Right atrium auricular region (tissue), 2 donors: ENCODE data around the gene SPSB2. TPM values are rescaled to one million over a fixed set of nuclear protein-coding genes. Genes with fewer than 3 reads are reported as not detected.

Experiments used
- DNase-seq: peaks from one replicate; pipeline ENCODE4 v3.0.0-alpha.2; 2019; ENCODE audit warnings: low spot score
- H3K27ac ChIP-seq, 2 donors: fragments of 200-600 bp; sonication (generic); 1 replicate in 1 of 2; 2 replicates in 1 of 2; pipeline ENCODE4 v1.5.1; 2016 to 2019
- H3K27me3 ChIP-seq, 2 donors: fragments of 200-600 bp; sonication (generic); one replicate each; pipeline versions ENCODE4 v1.5.1 to v1.6.0; 2017 to 2019
- H3K36me3 ChIP-seq: fragments of 200-600 bp; sonication (generic); one replicate; pipeline ENCODE4 v1.5.1; 2016
- H3K4me1 ChIP-seq, 2 donors: fragments of 200-600 bp; sonication (generic); one replicate each; pipeline versions ENCODE4 v1.5.1 to v1.6.0; 2017 to 2019
- H3K4me3 ChIP-seq, 2 donors: fragments of 200-600 bp; sonication (generic); 1 replicate in 1 of 2; 2 replicates in 1 of 2; pipeline ENCODE4 v1.5.1; 2017 to 2019; ENCODE audit warnings: mild to moderate bottlenecking in 1 of 2, moderate library complexity in 1 of 2
- H3K9me3 ChIP-seq, 2 donors: fragments of 200-600 bp; sonication (generic); one replicate each; pipeline ENCODE4 v1.5.1; 2019
- CTCF ChIP-seq, 2 donors: fragments of 200-600 bp; sonication (generic); IDR thresholded peaks; one replicate each; pipeline ENCODE4 v1.5.1; 2019; ENCODE audit warnings: antibody characterized with exemption in 2 of 2
- total RNA-seq, 2 donors: library from RNA; depleted of rRNA; stranded (reverse); fragments of >200 nt; gene quantifications; one replicate each; pipeline ENCODE4 v1.1.0, GENCODE V29; 2016

SPSB2 gene
- total RNA-seq, 2 donors from 2014 or later, result 4.1 to 6.4 TPM

- H3K9me3 ChIP-seq, result no peaks in the 10 kb centered on the region
- peak overlapping the region; percentile 84 to 91 for H3K27ac ChIP-seq
- no peaks in the 10 kb centered on the region for H3K27me3 ChIP-seq
- H3K4me3 ChIP-seq, result peak overlapping the region; percentile 75 to 83
- no peak for DNase-seq
- H3K4me1 ChIP-seq, result peaks cover 0 to 39% of the 10 kb centered on the region in 2 donors
- peaks cover 8% of the 10 kb centered on the region for H3K36me3 ChIP-seq
- no peak for TF ChIP-seq CTCF (IDR thresholded peaks at IDR 0.05)
These were observed 44.1 kb downstream of the SPSB2 start for GRCh38 chr12:6828781-6829535.

GRCh38 chr12:6827982-6828780 lies 44.9 kb downstream of the SPSB2 start, which contains the start of gene P3H3:
Gene P3H3, plus strand, starts transcription at chr12:6828407. Its CDS starts 34 bp downstream, at chr12:6828441.
- no peaks in the 10 kb centered on the region for H3K27me3 ChIP-seq
- H3K4me1 ChIP-seq, result peaks cover 0 to 39% of the 10 kb centered on the region in 2 donors
- peak within 1 kb of the TSS; percentile 84 to 91 for H3K27ac ChIP-seq

GRCh38 chr12:6827437-6827911 lies 45.6 kb downstream of the SPSB2 start:
- Histone ChIP-seq H3K27me3 (no peaks in the 10 kb centered on the region), H3K9me3 (no peaks in the 10 kb centered on the region), H3K27ac (peak overlapping the region; percentile 42 to 74), H3K36me3 (no peaks in the 10 kb centered on the region), H3K4me3 (peak overlapping the region in 1 of 2 donors; percentile 75), H3K4me1 (peaks cover 0 to 40% of the 10 kb centered on the region in 2 donors)
- TF ChIP-seq CTCF (IDR thresholded peaks at IDR 0.05), result no peak
- DNase-seq, result peak; percentile 93

More at GRCh38 chr12:6827982-6828780, 44.9 kb downstream of the SPSB2 start, which contains the start of gene P3H3:
- Histone ChIP-seq H3K36me3 (peaks cover under 1% of the 10 kb centered on the region), H3K9me3 (no peaks in the 10 kb centered on the region), H3K4me3 (peak within 1 kb of the TSS; percentile 75 to 83)
- TF ChIP-seq CTCF (IDR thresholded peaks at IDR 0.05), result no peak
- DNase-seq, result no peak

- Histone ChIP-seq H3K36me3 (no peaks in the 10 kb centered on the region), H3K27ac (peak overlapping the region; percentile 42 to 74), H3K27me3 (no peaks in the 10 kb centered on the region), H3K4me3 (no peak overlapping the region), H3K9me3 (no peaks in the 10 kb centered on the region), H3K4me1 (peaks cover 0 to 46% of the 10 kb centered on the region in 2 donors)
- no peak for TF ChIP-seq CTCF (IDR thresholded peaks at IDR 0.05)
- DNase-seq, result no peak
These were observed 46.2 kb downstream of the SPSB2 start for GRCh38 chr12:6826734-6827436.

- Histone ChIP-seq H3K4me3 (no peak overlapping the region), H3K9me3 (no peaks in the 10 kb centered on the region), H3K27me3 (no peaks in the 10 kb centered on the region), H3K4me1 (peaks cover under 1 to 52% of the 10 kb centered on the region in 2 donors), H3K27ac (no peak overlapping the region), H3K36me3 (no peaks in the 10 kb centered on the region)
- no peak for TF ChIP-seq CTCF (IDR thresholded peaks at IDR 0.05)
- DNase-seq, result no peak
These were observed 46.9 kb downstream of the SPSB2 start for GRCh38 chr12:6826125-6826733.
